Psoas muscle (tissue), 8 donors: ENCODE measurements around the gene LSM4. TPM values are rescaled to one million over a fixed set of nuclear protein-coding genes. Genes with fewer than 3 reads are reported as not detected.

Source experiments
- ATAC-seq, 4 donors: fragments of 200-7000 bp; cut with Tn5 transposase; one replicate each; pipeline ENCODE4 v1.9.1; 2020; ENCODE audit warnings: moderate library complexity in 3 of 4, mild to moderate bottlenecking in 2 of 4
- DNase-seq, 2 donors: peaks; one replicate each; pipeline ENCODE4 v3.0.0-alpha.2; 2020
- H3K27ac ChIP-seq: fragments of 200-600 bp; one replicate; pipeline ENCODE4 v1.8.0; 2022
- H3K27me3 ChIP-seq, 3 donors: fragments of 200-600 bp in 1 of 3; one replicate each; pipeline versions ENCODE4 v1.6.1 to v1.8.0; 2013 to 2022; ENCODE audit warnings: low read length in 2 of 3, mild to moderate bottlenecking in 2 of 3, moderate library complexity in 1 of 3; ENCODE audit not compliant: insufficient read depth in 3 of 3
- H3K36me3 ChIP-seq, 2 donors: fragments of 200-600 bp in 1 of 2; one replicate each; pipeline versions ENCODE4 v1.6.1 to v1.8.0; 2013 to 2022; ENCODE audit warnings: low read depth in 1 of 2, mild to moderate bottlenecking in 1 of 2, moderate library complexity in 1 of 2; ENCODE audit not compliant: insufficient read depth in 1 of 2
- H3K4me1 ChIP-seq: fragments of 200-600 bp; one replicate; pipeline ENCODE4 v1.8.0; 2022
- H3K4me3 ChIP-seq: fragments of 200-600 bp; one replicate; pipeline ENCODE4 v1.8.0; 2022; ENCODE audit warnings: mild to moderate bottlenecking
- H3K9me3 ChIP-seq: fragments of 200-600 bp; one replicate; pipeline ENCODE4 v1.8.0; 2022
- CTCF ChIP-seq: fragments of 200-600 bp; IDR thresholded peaks from one replicate; pipeline ENCODE4 v1.8.0; 2022; ENCODE audit warnings: antibody characterized with exemption
- WGBS, 3 donors: extraction: QIAGEN DNeasy Blood & Tissue Kit; methylation state at CpG; one replicate each; pipeline versions ENCODE4 v1.1.6 to v1.1.7; 2013; 5-methylcytosine and 5-hydroxymethylcytosine counted together
- intact Hi-C, 2 donors: fragments of 100-400 bp; cut with DNase I; formaldehyde crosslinking; loops; one replicate each; pipeline versions ENCODE4 v1.11.0 to v1.14.2; 2022
- polyA plus RNA-seq, 3 donors: library from polyadenylated mRNA; stranded (reverse); fragments of 200-250 nt; gene quantifications; one replicate each; pipeline ENCODE4 v1.2.3, GENCODE V29; 2013
- total RNA-seq, 4 donors: library from RNA; stranded (reverse); fragmentation: NEBNext Ultra II Directional in 2 of 4; extraction: Animal tissue kit (Norgen Biotek cat#: 25700) in 2 of 4; gene quantifications; one replicate each; pipeline versions ENCODE4 v1.2.1 to v1.2.4, GENCODE V29; 2021 to 2023
- donor health status: healthy with polysubstance abuse.
- donor health status: DM: no; HTN: no; CAD: no; lungs with moderate emphysema.
- donor health status: Bipolar disorder and iron deficiency.
- donor health status: healthy.
- donor health status: DM: yes; HTN: yes; CAD: no.
- donor health status: DM: no; HTN: no; CAD: no.
- donor health status: DM: no; HTN: no; CAD: no.
- donor health status: DM: yes; HTN: yes; CAD: no.

LSM4 gene
- total and polyA plus RNA-seq, 7 donors = 87.9 to 215 (median 132) TPM

GRCh38 chr19:18257503-18258470 lies 65.1 kb downstream of the LSM4 start:
- no peak for TF ChIP-seq CTCF
- no peaks in the 10 kb centered on the region for H3K27me3 ChIP-seq
- no peak for DNase-seq
- H3K27ac ChIP-seq = no peak overlapping the region
- intact Hi-C loops = loop anchor here in 1 of 2 donors (10.0 kb wide), 1 partner anchor 157 kb away; the partner anchor contains the start of gene SSBP4
- peak in 1 of 4 donors; percentile 37 for ATAC-seq
- H3K4me3 ChIP-seq = no peak overlapping the region
- no peaks in the 10 kb centered on the region for H3K9me3 ChIP-seq
- no peaks in the 10 kb centered on the region for H3K36me3 ChIP-seq
- 76 to 85% (median 76%) methylated on average over 55 of the region's 55 CpGs for WGBS, 3 donors
- H3K4me1 ChIP-seq = no peaks in the 10 kb centered on the region

Other genes with a start within 250 kb of the LSM4 start
- under 1 TPM; 0.15 to 0.53 (median 0.26) TPM for gene IL12RB1, start 236.1 kb downstream of the LSM4 start, total RNA-seq
- gene IL12RB1, start 236.1 kb downstream of the LSM4 start, polyA plus RNA-seq = under 1 TPM in 2 of 3 donors, not detected in 1; 0.14 to 0.17 TPM
- gene MAST3, start 225.3 kb downstream of the LSM4 start, total RNA-seq = 1 to 10 TPM; 1.7 to 5.1 (median 3.2) TPM
- 1 to 10 TPM in 1 of 3 donors, under 1 TPM in 2; 0.34 to 2.5 (median 0.96) TPM for gene MAST3, start 225.3 kb downstream of the LSM4 start, polyA plus RNA-seq
- 10 to 100 TPM in 3 of 4 donors, 1 to 10 TPM in 1; 8.6 to 20.8 (median 15.0) TPM for gene PIK3R2, start 169.9 kb downstream of the LSM4 start, total RNA-seq
- gene PIK3R2, start 169.9 kb downstream of the LSM4 start, polyA plus RNA-seq = 1 to 10 TPM; 4.6 to 6.0 (median 4.7) TPM
- gene IFI30, start 149.3 kb downstream of the LSM4 start, total RNA-seq = 10 to 100 TPM in 3 of 4 donors, 1 to 10 TPM in 1; 4.3 to 21.5 (median 12.5) TPM
- gene IFI30, start 149.3 kb downstream of the LSM4 start, polyA plus RNA-seq = 10 to 100 TPM in 1 of 3 donors, 1 to 10 TPM in 2; 1.4 to 11.7 (median 4.7) TPM
- 10 to 100 TPM in 1 of 4 donors, 1 to 10 TPM in 3; 5.9 to 12.7 (median 8.4) TPM for gene MPV17L2, start 129.9 kb downstream of the LSM4 start, total RNA-seq
- gene MPV17L2, start 129.9 kb downstream of the LSM4 start, polyA plus RNA-seq = 10 to 100 TPM; 19.9 to 23.3 (median 20.7) TPM
- 1 to 10 TPM in 2 of 4 donors, under 1 TPM in 2; 0.86 to 3.6 (median 1.5) TPM for gene RAB3A, start 119.0 kb downstream of the LSM4 start, total RNA-seq
- 1 to 10 TPM in 1 of 3 donors, under 1 TPM in 2; 0.44 to 1.4 (median 0.81) TPM for gene RAB3A, start 119.0 kb downstream of the LSM4 start, polyA plus RNA-seq
- 1 to 10 TPM in 1 of 4 donors, under 1 TPM in 3; 0.27 to 2.5 (median 0.86) TPM for gene PDE4C, start 96.6 kb downstream of the LSM4 start, total RNA-seq
- gene PDE4C, start 96.6 kb downstream of the LSM4 start, polyA plus RNA-seq = under 1 TPM; 0.43 to 0.86 (median 0.86) TPM
- 1 to 10 TPM in 1 of 4 donors, under 1 TPM in 3; 0.32 to 1.5 (median 0.43) TPM for gene IQCN, start 48.6 kb downstream of the LSM4 start, total RNA-seq
- gene IQCN, start 48.6 kb downstream of the LSM4 start, polyA plus RNA-seq = under 1 TPM; 0.12 to 0.57 (median 0.17) TPM
- gene JUND, start 41.5 kb downstream of the LSM4 start, total RNA-seq = 10 to 100 TPM; 68.0 to 77.1 (median 72.1) TPM
- gene JUND, start 41.5 kb downstream of the LSM4 start, polyA plus RNA-seq = 10 to 100 TPM; 22.7 to 40.3 (median 38.9) TPM
- gene PGPEP1, start 17.5 kb upstream of the LSM4 start, total RNA-seq = 10 to 100 TPM; 18.3 to 47.8 (median 31.7) TPM
- 10 to 100 TPM in 1 of 3 donors, 1 to 10 TPM in 2; 8.0 to 13.8 (median 9.1) TPM for gene PGPEP1, start 17.5 kb upstream of the LSM4 start, polyA plus RNA-seq
- gene GDF15, start 63.1 kb upstream of the LSM4 start, total RNA-seq = 1 to 10 TPM in 2 of 4 donors, under 1 TPM in 2; 0.50 to 8.5 (median 2.2) TPM
- 10 to 100 TPM in 1 of 3 donors, under 1 TPM in 2; 0.27 to 37.1 (median 0.35) TPM for gene GDF15, start 63.1 kb upstream of the LSM4 start, polyA plus RNA-seq
- gene LRRC25, start 74.5 kb upstream of the LSM4 start, total RNA-seq = 1 to 10 TPM; 2.0 to 4.1 (median 2.4) TPM
- 1 to 10 TPM in 2 of 3 donors, under 1 TPM in 1; 0.65 to 5.2 (median 1.3) TPM for gene LRRC25, start 74.5 kb upstream of the LSM4 start, polyA plus RNA-seq
- 10 to 100 TPM; 29.1 to 46.1 (median 29.6) TPM for gene SSBP4, start 96.3 kb upstream of the LSM4 start, total RNA-seq
- gene SSBP4, start 96.3 kb upstream of the LSM4 start, polyA plus RNA-seq = 10 to 100 TPM; 25.8 to 37.8 (median 28.6) TPM
- gene ISYNA1, start 115.1 kb upstream of the LSM4 start, total RNA-seq = 10 to 100 TPM in 3 of 4 donors, 1 to 10 TPM in 1; 9.8 to 17.0 (median 10.9) TPM
- gene ISYNA1, start 115.1 kb upstream of the LSM4 start, polyA plus RNA-seq = 1 to 10 TPM; 6.3 to 8.6 (median 8.0) TPM
- 10 to 100 TPM; 17.5 to 40.2 (median 24.9) TPM for gene ELL, start 199.0 kb upstream of the LSM4 start, total RNA-seq
- 10 to 100 TPM in 1 of 3 donors, 1 to 10 TPM in 2; 7.5 to 12.3 (median 9.2) TPM for gene ELL, start 199.0 kb upstream of the LSM4 start, polyA plus RNA-seq
- gene FKBP8, start 220.5 kb upstream of the LSM4 start, total RNA-seq = 100 to 1,000 TPM in 2 of 4 donors, 10 to 100 TPM in 2; 94.4 to 137 (median 113) TPM
- gene FKBP8, start 220.5 kb upstream of the LSM4 start, polyA plus RNA-seq = 100 to 1,000 TPM in 2 of 3 donors, 10 to 100 TPM in 1; 92.8 to 143 (median 138) TPM
- gene KXD1, start 234.8 kb upstream of the LSM4 start, total RNA-seq = 10 to 100 TPM; 38.9 to 76.5 (median 50.8) TPM
- 100 to 1,000 TPM in 2 of 3 donors, 10 to 100 TPM in 1; 84.6 to 144 (median 122) TPM for gene KXD1, start 234.8 kb upstream of the LSM4 start, polyA plus RNA-seq
- gene UBA52, start 248.8 kb upstream of the LSM4 start, total RNA-seq = 1,000 to 10,000 TPM in 2 of 4 donors, 100 to 1,000 TPM in 2; 979 to 1,082 (median 1,028) TPM
- 1,000 to 10,000 TPM in 2 of 3 donors, 100 to 1,000 TPM in 1; 877 to 1,553 (median 1,005) TPM for gene UBA52, start 248.8 kb upstream of the LSM4 start, polyA plus RNA-seq